Cardiac fibroblast (primary cell): Measurements from ENCODE around the gene TCF4.
A peak's percentile ranks its signal among the peaks of the same experiment; 100 is the strongest.

Experiments
- DNase-seq, 2 donors: peaks; one replicate each; pipeline versions ENCODE4 v3.0.0 to v3.0.0-alpha.2; 2010; ENCODE audit warnings: low read depth in 2 of 2
- H3K4me3 ChIP-seq, 2 donors: replicated peaks in 1 of 2; 1 replicate in 1 of 2; 2 replicates in 1 of 2; pipeline ENCODE4 v1.5.1; 2011; ENCODE audit warnings: low read depth in 2 of 2, low read length in 2 of 2, mild to moderate bottlenecking in 2 of 2, moderate library complexity in 1 of 2
- CTCF ChIP-seq: IDR thresholded peaks from one replicate; pipeline ENCODE4 v1.5.1; 2011; ENCODE audit warnings: low read depth, mild to moderate bottlenecking, low read length, inconsistent platforms

Gene TCF4

GRCh38 chr18:55351980-55352714, 235.8 kb downstream of the TCF4 start:
- no peak overlapping the region for H3K4me3 ChIP-seq
- no peak for DNase-seq
- no peak for TF ChIP-seq CTCF

- DNase-seq, result peak; percentile 22 to 49
- no peak for TF ChIP-seq CTCF
- no peak overlapping the region for H3K4me3 ChIP-seq
These were observed 236.7 kb downstream of the TCF4 start for GRCh38 chr18:55351241-55351691.

GRCh38 chr18:55349685-55350084, 238.3 kb downstream of the TCF4 start:
- no peak for TF ChIP-seq CTCF

GRCh38 chr18:55346961-55347740, 240.8 kb downstream of the TCF4 start:
- TF ChIP-seq CTCF, result no peak
- no peak for DNase-seq
- no peak overlapping the region for H3K4me3 ChIP-seq

More at GRCh38 chr18:55349685-55350084, 238.3 kb downstream of the TCF4 start:
- H3K4me3 ChIP-seq, result no peak overlapping the region
- DNase-seq, result no peak

- no peak overlapping the region for H3K4me3 ChIP-seq
- no peak for DNase-seq
- TF ChIP-seq CTCF, result no peak
These were observed 241.6 kb downstream of the TCF4 start for GRCh38 chr18:55346387-55346786.

GRCh38 chr18:55345103-55345950, 242.7 kb downstream of the TCF4 start:
- DNase-seq, result no peak
- TF ChIP-seq CTCF, result no peak
- H3K4me3 ChIP-seq, result no peak overlapping the region
